Hematopoietic multipotent progenitor cell treated with erythropoietin and hydrocortisone succinate and interleukin-3 and kit ligand, for 6 days (in vitro differentiated cells): ENCODE data around the gene LRP5.
"Not testable (repeated sequence)": the region's sequence is repeated elsewhere in the genome, so short reads cannot be mapped to it uniquely, and the experiment has no call there.

ENCODE experiments used
- DNase-seq: peaks from one replicate; pipeline ENCODE4 v3.0.0-alpha.2; 2015

The LRP5 gene

GRCh38 chr11:68471360-68472340 is 159.3 kb downstream of the LRP5 start:
- DNase-seq = peak; percentile 76

- DNase-seq = no peak
Measured at GRCh38 chr11:68472778-68473177, 160.4 kb downstream of the LRP5 start.

- DNase-seq = no peak
Measured at GRCh38 chr11:68473693-68474092, 161.3 kb downstream of the LRP5 start.

- not testable (repeated sequence) for DNase-seq
Measured at GRCh38 chr11:68475626-68476025, 163.2 kb downstream of the LRP5 start.

- no peak for DNase-seq
Measured at GRCh38 chr11:68479390-68479789, 167.0 kb downstream of the LRP5 start.

- DNase-seq = no peak
Measured at GRCh38 chr11:68480193-68480592, 167.8 kb downstream of the LRP5 start.

GRCh38 chr11:68480852-68481510 is 168.6 kb downstream of the LRP5 start:
- no peak for DNase-seq

- no peak for DNase-seq
Measured at GRCh38 chr11:68481579-68482240, 169.3 kb downstream of the LRP5 start.

- no peak for DNase-seq
Measured at GRCh38 chr11:68488623-68489022, 176.2 kb downstream of the LRP5 start.

- DNase-seq = no peak
Measured at GRCh38 chr11:68495220-68495729, 182.9 kb downstream of the LRP5 start.

- no peak for DNase-seq
Measured at GRCh38 chr11:68495872-68496271, 183.5 kb downstream of the LRP5 start.

- DNase-seq = peak; percentile 35
Measured at GRCh38 chr11:68497761-68498160, 185.4 kb downstream of the LRP5 start.

GRCh38 chr11:68498321-68498720 is 185.9 kb downstream of the LRP5 start:
- no peak for DNase-seq
